Stimulated activated CD4-positive, alpha-beta T cell treated with anti-CD3 and anti-CD28 coated beads, Interleukin-4, amount 100 ng/mL, for 1 hour (primary cell): ENCODE results near the gene LYPLA2.

ENCODE experiments used
- DNase-seq: peaks from one replicate; pipeline ENCODE4 v3.0.0-alpha.2; 2020

Gene LYPLA2

GRCh38 chr1:23790696-23791515 lies at the start of gene LYPLA2:
Gene LYPLA2, plus strand, starts transcription at chr1:23791145. Its CDS starts 1,538 bp downstream, at chr1:23792683.
- peak; percentile 89 for DNase-seq

- no peak for DNase-seq
These were observed 49.3 kb upstream of the LYPLA2 start for GRCh38 chr1:23741609-23742008.

GRCh38 chr1:23742670-23743286 lies 48.2 kb upstream of the LYPLA2 start:
- no peak for DNase-seq

GRCh38 chr1:23743287-23744152 lies 47.4 kb upstream of the LYPLA2 start, which contains the start of gene ELOA:
Gene ELOA, plus strand, starts transcription at chr1:23743471. Its CDS starts 33 bp downstream, at chr1:23743504.
- peak; percentile 80 for DNase-seq

- DNase-seq, result no peak
These were observed 45.4 kb upstream of the LYPLA2 start for GRCh38 chr1:23745515-23745914.

GRCh38 chr1:23748016-23748415 lies 42.9 kb upstream of the LYPLA2 start:
- DNase-seq, result no peak

GRCh38 chr1:23751050-23751814 lies 39.7 kb upstream of the LYPLA2 start:
- peak; percentile 17 for DNase-seq

GRCh38 chr1:23751815-23752200 lies 39.1 kb upstream of the LYPLA2 start:
- no peak for DNase-seq

- no peak for DNase-seq
These were observed 38.0 kb upstream of the LYPLA2 start for GRCh38 chr1:23752909-23753308.

- DNase-seq, result no peak
These were observed 34.3 kb upstream of the LYPLA2 start for GRCh38 chr1:23756676-23757075.

GRCh38 chr1:23757812-23758211 lies 33.1 kb upstream of the LYPLA2 start:
- no peak for DNase-seq

GRCh38 chr1:23759277-23759676 lies 31.7 kb upstream of the LYPLA2 start:
- no peak for DNase-seq

- DNase-seq, result no peak
These were observed 27.8 kb upstream of the LYPLA2 start for GRCh38 chr1:23763041-23763577.

GRCh38 chr1:23768733-23769132 lies 22.2 kb upstream of the LYPLA2 start:
- DNase-seq, result no peak

GRCh38 chr1:23772049-23772853 lies 18.7 kb upstream of the LYPLA2 start:
- peak; percentile 87 for DNase-seq

- DNase-seq, result no peak
These were observed 18.1 kb upstream of the LYPLA2 start for GRCh38 chr1:23772854-23773242.

GRCh38 chr1:23774174-23774880 lies 16.6 kb upstream of the LYPLA2 start:
- no peak for DNase-seq

- no peak for DNase-seq
These were observed 14.7 kb upstream of the LYPLA2 start for GRCh38 chr1:23776217-23776616.

GRCh38 chr1:23777979-23778814 lies 12.7 kb upstream of the LYPLA2 start, which contains the start of gene PITHD1:
Gene PITHD1, plus strand, starts transcription at chr1:23778418. Its CDS starts 98 bp downstream, at chr1:23778516.
- peak; percentile 77 for DNase-seq
